Tibial nerve (tissue), 4 donors: ENCODE results near the gene GLIPR2. TPM values are rescaled to one million over a fixed set of nuclear protein-coding genes. Genes with fewer than 3 reads are reported as not detected.
"Not testable (repeated sequence)": the region's sequence is repeated elsewhere in the genome, so short reads cannot be mapped to it uniquely, and the experiment has no call there.

Source experiments
- DNase-seq, 2 donors: peaks; one replicate each; pipeline ENCODE4 v3.0.0-alpha.2; 2019; ENCODE audit warnings: low spot score in 2 of 2
- H3K27ac ChIP-seq, 4 donors: fragments of 200-600 bp; sonication (generic) in 3 of 4; one replicate each; pipeline ENCODE4 v1.5.1; 2017 to 2019; ENCODE audit warnings: mild to moderate bottlenecking in 1 of 4
- H3K27me3 ChIP-seq, 2 donors: fragments of 200-600 bp; sonication (generic) in 1 of 2; one replicate each; pipeline versions ENCODE4 v1.5.1 to v1.6.0; 2017 to 2019
- H3K36me3 ChIP-seq, 3 donors: fragments of 200-600 bp; sonication (generic); one replicate each; pipeline ENCODE4 v1.5.1; 2018 to 2019
- H3K4me1 ChIP-seq, 4 donors: fragments of 200-600 bp; sonication (generic) in 3 of 4; one replicate each; pipeline ENCODE4 v1.5.1; 2017 to 2019
- H3K4me3 ChIP-seq, 4 donors: fragments of 200-600 bp; sonication (generic) in 3 of 4; one replicate each; pipeline ENCODE4 v1.5.1; 2017 to 2019; ENCODE audit warnings: mild to moderate bottlenecking in 1 of 4, moderate library complexity in 1 of 4
- H3K9me3 ChIP-seq, 4 donors: fragments of 200-600 bp; sonication (generic) in 3 of 4; one replicate each; pipeline ENCODE4 v1.5.1; 2017 to 2019
- EP300 ChIP-seq, 2 donors: sonication (generic); formaldehyde crosslinking; IDR thresholded peaks; one replicate each; pipeline ENCODE4 v1.6.1; 2017; ENCODE audit warnings: antibody characterized with exemption in 2 of 2, mild to moderate bottlenecking in 1 of 2
- POLR2A ChIP-seq, 2 donors: fragments of 450-650 bp; IDR thresholded peaks; one replicate each; pipeline ENCODE4 v1.6.1; 2017; ENCODE audit warnings: antibody characterized with exemption in 2 of 2, mild to moderate bottlenecking in 2 of 2, moderate library complexity in 2 of 2
- WGBS, 2 donors: methylation state at CpG; one replicate each; pipeline ENCODE4 v1.1.5; 2018; 5-methylcytosine and 5-hydroxymethylcytosine counted together
- total RNA-seq, 4 donors: library from RNA; depleted of rRNA; stranded (reverse); fragments of >200 nt; gene quantifications; one replicate each; pipeline ENCODE4 v1.1.0, GENCODE V29; 2016
- TF ChIP-seq, protein P1 (sequence below), 5 experiments: fragments of 200-600 bp in 3 of 5; fragments of 450-650 bp in 2 of 5; sonication (generic) in 3 of 5; IDR thresholded peaks; one replicate each; pipeline ENCODE4 v1.5.1; 2016 to 2019; ENCODE audit warnings: antibody characterized with exemption in 5 of 5, mild to moderate bottlenecking in 3 of 5, moderate library complexity in 2 of 5

GLIPR2 gene
- total RNA-seq, 4 donors from 2014 or later = 18.1 to 26.4 (median 25.6) TPM

DNA sequence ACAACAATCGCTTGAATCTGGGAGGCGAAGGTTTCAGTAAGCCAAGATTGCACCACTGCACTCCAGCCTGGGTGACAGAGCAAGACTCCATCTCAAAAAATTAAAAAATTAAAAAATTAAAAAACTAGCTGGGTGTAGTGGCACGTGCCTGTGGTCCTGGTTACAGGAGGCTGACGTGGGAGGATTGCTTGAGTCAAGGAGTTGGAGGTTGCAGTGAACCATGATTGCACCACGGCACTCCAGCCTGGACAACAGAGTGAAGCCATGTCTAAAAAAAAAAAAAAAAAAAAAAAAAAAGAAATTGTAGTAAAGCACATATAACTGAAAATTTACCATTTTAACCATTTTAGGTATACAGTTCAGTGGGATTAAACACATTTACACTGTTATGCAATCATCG, 19.6 kb downstream of the GLIPR2 start:
- WGBS, 2 donors = 97% methylated on average over 6 of the region's 6 CpGs
- Histone ChIP-seq H3K9me3 (no peaks in the 10 kb centered on the region), H3K36me3 (peaks cover 0 to 12% (median 0%) of the 10 kb centered on the region in 3 donors), H3K27ac (no peak overlapping the region), H3K27me3 (no peaks in the 10 kb centered on the region), H3K4me3 (no peak overlapping the region), H3K4me1 (peaks cover 0 to 19% (median 8%) of the 10 kb centered on the region in 4 donors)
- DNase-seq = no peak
- TF ChIP-seq EP300 (IDR thresholded peaks at IDR 0.05) (no peak), POLR2A (IDR thresholded peaks at IDR 0.05) (no peak)
- TF ChIP-seq, protein P1, sequence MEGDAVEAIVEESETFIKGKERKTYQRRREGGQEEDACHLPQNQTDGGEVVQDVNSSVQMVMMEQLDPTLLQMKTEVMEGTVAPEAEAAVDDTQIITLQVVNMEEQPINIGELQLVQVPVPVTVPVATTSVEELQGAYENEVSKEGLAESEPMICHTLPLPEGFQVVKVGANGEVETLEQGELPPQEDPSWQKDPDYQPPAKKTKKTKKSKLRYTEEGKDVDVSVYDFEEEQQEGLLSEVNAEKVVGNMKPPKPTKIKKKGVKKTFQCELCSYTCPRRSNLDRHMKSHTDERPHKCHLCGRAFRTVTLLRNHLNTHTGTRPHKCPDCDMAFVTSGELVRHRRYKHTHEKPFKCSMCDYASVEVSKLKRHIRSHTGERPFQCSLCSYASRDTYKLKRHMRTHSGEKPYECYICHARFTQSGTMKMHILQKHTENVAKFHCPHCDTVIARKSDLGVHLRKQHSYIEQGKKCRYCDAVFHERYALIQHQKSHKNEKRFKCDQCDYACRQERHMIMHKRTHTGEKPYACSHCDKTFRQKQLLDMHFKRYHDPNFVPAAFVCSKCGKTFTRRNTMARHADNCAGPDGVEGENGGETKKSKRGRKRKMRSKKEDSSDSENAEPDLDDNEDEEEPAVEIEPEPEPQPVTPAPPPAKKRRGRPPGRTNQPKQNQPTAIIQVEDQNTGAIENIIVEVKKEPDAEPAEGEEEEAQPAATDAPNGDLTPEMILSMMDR (IDR thresholded peaks at IDR 0.05) = no peak

DNA sequence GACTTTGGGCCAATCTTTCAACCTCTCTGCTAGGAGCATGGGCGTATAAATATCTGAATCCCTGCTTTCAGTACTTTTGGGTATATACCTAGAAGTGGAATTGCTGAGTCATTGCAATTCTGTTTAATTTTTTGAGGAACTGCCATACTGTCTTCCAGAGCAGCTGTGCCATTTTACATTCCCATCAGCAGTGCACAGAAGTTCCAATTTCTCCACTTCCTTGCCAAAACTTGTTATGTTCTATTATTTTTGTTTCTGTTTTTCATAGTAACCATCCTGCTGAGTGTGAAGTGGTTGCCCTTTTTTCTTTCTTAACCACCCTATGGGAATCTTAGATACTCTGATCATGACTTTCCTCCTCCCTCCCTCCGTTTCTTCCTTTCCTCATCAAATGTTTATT, 21.6 kb downstream of the GLIPR2 start:
- H3K27ac ChIP-seq = peak overlapping the region in 1 of 4 donors; percentile 24
- H3K9me3 ChIP-seq = no peaks in the 10 kb centered on the region
- no peak for DNase-seq
- peaks cover 0 to 20% (median 7%) of the 10 kb centered on the region in 4 donors for H3K4me1 ChIP-seq
- peaks cover 0 to 12% (median 0%) of the 10 kb centered on the region in 3 donors for H3K36me3 ChIP-seq
- whole genome bisulfite sequencing, 2 donors = 75 to 86% methylated on average over 2 of the region's 2 CpGs
- no peaks in the 10 kb centered on the region for H3K27me3 ChIP-seq
- TF ChIP-seq, protein P1 (IDR thresholded peaks at IDR 0.05) = no peak
- no peak for TF ChIP-seq EP300 (IDR thresholded peaks at IDR 0.05)
- TF ChIP-seq POLR2A (IDR thresholded peaks at IDR 0.05) = no peak
- H3K4me3 ChIP-seq = no peak overlapping the region

DNA sequence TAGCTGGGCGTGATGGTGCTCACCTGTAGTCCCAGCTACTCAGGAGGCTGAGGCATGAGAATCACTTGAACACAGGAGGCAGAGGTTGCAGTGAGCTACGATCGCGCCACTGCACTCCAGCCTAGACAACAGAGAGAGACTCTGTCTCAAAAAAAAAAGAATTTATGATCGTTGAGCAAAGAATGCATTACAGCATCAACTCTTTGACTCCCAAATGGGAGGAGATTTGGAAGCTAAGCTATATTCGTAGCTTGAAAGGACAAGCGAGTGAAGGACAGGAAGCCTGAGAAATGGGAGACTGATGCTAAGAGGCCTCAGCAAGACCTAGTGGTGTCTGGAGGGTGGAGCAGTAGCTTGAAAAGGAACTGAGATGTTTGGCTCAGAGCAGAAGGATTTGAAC, 22.4 kb downstream of the GLIPR2 start:
- DNase-seq = no peak
- H3K36me3 ChIP-seq = peaks cover 0 to 12% (median 0%) of the 10 kb centered on the region in 3 donors
- 47 to 57% methylated on average over 7 of the region's 7 CpGs for WGBS, 2 donors
- H3K4me1 ChIP-seq = peaks cover 0 to 28% (median 13%) of the 10 kb centered on the region in 4 donors
- TF ChIP-seq POLR2A (IDR thresholded peaks at IDR 0.05) (no peak), EP300 (IDR thresholded peaks at IDR 0.05) (no peak)
- TF ChIP-seq, protein P1 (IDR thresholded peaks at IDR 0.05) = no peak
- H3K4me3 ChIP-seq = no peak overlapping the region
- H3K27me3 ChIP-seq = no peaks in the 10 kb centered on the region
- H3K27ac ChIP-seq = peak overlapping the region in 2 of 4 donors; percentile 7 to 24
- no peaks in the 10 kb centered on the region for H3K9me3 ChIP-seq

DNA sequence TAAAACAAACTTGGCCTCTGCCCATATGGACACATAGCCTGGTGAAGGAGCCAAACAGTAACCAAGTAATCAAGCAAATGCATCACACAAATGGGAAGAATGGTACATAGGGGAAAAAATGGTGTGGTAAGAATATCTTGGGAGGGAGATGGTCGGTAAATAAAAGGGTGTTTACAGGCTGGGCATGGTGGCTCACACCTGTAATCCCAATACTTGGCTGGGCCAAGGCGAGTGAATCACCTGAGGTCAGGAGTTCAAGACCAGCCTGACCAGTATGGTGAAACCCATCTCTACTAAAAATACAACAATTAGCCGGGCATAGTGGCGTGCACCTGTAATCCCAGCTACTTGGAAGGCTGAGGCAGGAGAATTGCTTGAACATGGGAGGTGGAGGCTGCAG, 23.0 kb downstream of the GLIPR2 start:
- not testable (repeated sequence) for DNase-seq, H3K4me3 ChIP-seq, H3K9me3 ChIP-seq, H3K27me3 ChIP-seq
- Histone ChIP-seq H3K36me3 (peaks cover 0 to 12% (median 0%) of the 10 kb centered on the region in 3 donors), H3K4me1 (peaks cover 0 to 24% (median 13%) of the 10 kb centered on the region in 4 donors), H3K27ac (peak overlapping the region in 1 of 4 donors; percentile 7)
- 96 to 98% methylated on average over 4 of the region's 4 CpGs for WGBS, 2 donors

DNA sequence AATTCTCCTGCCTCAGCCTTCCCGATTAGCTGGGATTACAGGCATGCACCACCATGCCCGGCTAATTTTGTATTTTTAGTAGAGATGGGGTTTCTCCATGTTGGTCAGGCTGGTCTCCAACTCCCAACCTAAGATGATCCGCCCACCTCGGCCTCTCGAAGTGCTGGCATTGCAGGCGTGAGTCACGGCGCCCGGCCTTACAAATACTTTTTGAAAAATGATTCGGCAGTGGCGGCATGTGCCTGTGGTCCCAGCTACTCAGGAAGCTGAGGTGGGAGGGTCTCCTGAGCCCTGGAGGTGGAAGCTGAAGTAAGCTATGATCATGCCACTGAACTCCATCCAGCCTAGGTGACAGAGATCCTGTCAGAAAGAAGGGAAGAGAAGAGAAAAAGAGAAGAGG, 23.6 kb downstream of the GLIPR2 start:
- Histone ChIP-seq H3K4me1 (peaks cover 0 to 18% (median 9%) of the 10 kb centered on the region in 4 donors), H3K36me3 (peaks cover 0 to 12% (median 0%) of the 10 kb centered on the region in 3 donors)
- H3K27ac ChIP-seq, H3K4me3 ChIP-seq, H3K9me3 ChIP-seq, DNase-seq, H3K27me3 ChIP-seq: not testable (repeated sequence)
- WGBS, 2 donors = 84 to 90% methylated on average over 11 of the region's 11 CpGs

DNA sequence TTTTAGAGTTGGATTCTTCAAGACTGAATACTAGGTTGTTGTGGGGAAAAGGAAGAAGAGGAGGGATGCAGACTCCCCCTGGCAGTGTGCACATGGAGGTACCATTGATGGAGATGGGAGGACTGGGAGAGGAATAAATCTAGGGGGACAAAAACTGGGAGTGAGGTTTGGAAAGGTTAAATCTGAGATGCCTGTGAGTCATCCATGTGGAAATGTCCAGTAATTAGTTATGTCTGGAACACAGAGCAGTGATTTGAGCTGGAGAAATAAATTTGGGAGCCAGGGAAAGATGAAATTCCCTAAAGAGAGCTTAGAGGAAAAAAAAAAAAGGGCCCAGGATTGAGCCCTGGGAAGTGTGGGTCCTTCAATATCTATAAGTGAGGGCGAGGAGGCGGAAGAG, 24.7 kb downstream of the GLIPR2 start:
- no peak for DNase-seq

More for the DNA sequence above, 24.7 kb downstream of the GLIPR2 start:
- no peak overlapping the region for H3K4me3 ChIP-seq
- H3K27ac ChIP-seq = peak overlapping the region in 2 of 4 donors; percentile 15 to 57
- 85 to 87% methylated on average over 2 of the region's 2 CpGs for WGBS, 2 donors
- TF ChIP-seq POLR2A (IDR thresholded peaks at IDR 0.05) (no peak), EP300 (IDR thresholded peaks at IDR 0.05) (peak in 1 of 2 donors; percentile 27)
- no peaks in the 10 kb centered on the region for H3K27me3 ChIP-seq
- peaks cover 0 to 8% (median 0%) of the 10 kb centered on the region in 3 donors for H3K36me3 ChIP-seq
- no peaks in the 10 kb centered on the region for H3K9me3 ChIP-seq
- H3K4me1 ChIP-seq = peaks cover 0 to 28% (median 9%) of the 10 kb centered on the region in 4 donors
